Measurements from ENCODE around the gene SLC25A45.

GRCh38 chr11:65379698-65380459 is 2.6 kb downstream of the SLC25A45 start:
- TF ChIP-seq ZFP3 (CRISPR knock-in tag; IDR thresholded peaks at IDR 0.05) (no peak), ESRRG (CRISPR knock-in tag; IDR thresholded peaks at IDR 0.05) (no peak), ZNF8 (CRISPR knock-in tag; IDR thresholded peaks at IDR 0.05) (no peak), SNAI2 (CRISPR knock-in tag; IDR thresholded peaks at IDR 0.05) (no peak), PPARA (CRISPR knock-in tag; IDR thresholded peaks at IDR 0.05; ENCODE audit: borderline replicate concordance) (no peak), TCF4 (CRISPR knock-in tag; IDR thresholded peaks at IDR 0.05; ENCODE audit: borderline replicate concordance) (no peak), ZC3H10 (CRISPR knock-in tag; IDR thresholded peaks at IDR 0.05) (no peak)

Measured in SK-N-SH treated with all-trans-retinoic acid at 6 μM for 48 hours (cell line).